Cerebellar cortex (tissue), 1 donor: ENCODE results near the gene RAB39B.
"Not testable (repeated sequence)": the region's sequence is repeated elsewhere in the genome, so short reads cannot be mapped to it uniquely, and the experiment has no call there.

Source experiments
- DNase-seq: peaks from one replicate; pipeline ENCODE4 v3.0.0-alpha.2; 2015; ENCODE audit warnings: low spot score

Gene RAB39B, protein sequence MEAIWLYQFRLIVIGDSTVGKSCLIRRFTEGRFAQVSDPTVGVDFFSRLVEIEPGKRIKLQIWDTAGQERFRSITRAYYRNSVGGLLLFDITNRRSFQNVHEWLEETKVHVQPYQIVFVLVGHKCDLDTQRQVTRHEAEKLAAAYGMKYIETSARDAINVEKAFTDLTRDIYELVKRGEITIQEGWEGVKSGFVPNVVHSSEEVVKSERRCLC

DNA sequence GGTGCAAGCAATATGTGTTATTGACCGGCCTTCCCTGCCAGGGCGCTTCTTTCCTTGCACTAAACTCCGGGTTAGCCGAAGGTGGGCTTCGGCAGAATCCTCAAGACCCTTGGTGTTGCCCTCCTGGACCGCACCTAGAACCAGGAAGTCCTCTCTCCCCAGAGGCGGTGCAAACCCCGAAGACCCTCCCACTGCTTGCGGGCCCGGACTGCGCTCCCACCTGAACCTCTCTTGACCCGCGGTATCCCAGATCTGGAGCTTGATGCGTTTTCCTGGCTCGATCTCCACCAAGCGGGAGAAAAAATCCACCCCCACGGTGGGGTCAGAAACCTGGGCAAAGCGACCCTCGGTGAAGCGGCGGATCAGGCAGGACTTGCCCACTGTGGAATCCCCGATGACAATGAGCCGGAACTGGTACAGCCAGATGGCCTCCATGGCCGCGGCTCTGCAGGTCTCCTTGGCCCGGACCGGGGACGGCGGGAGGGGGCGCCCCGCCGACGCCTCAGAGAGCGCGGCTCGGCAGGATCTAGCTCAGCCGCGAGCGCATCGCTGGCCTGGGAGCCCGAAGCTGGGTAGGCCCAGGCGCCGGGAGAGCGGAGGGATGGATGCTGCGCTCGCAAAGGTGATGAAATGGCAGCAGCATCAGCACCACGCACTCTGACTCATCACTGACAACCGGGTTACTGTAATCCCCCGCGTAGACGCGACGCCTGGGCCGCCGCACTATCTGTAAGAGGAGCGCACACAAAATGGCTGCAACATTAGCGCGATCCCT, at the start of gene RAB39B:
TSS of gene RAB39B (minus strand) at position 638 of the 775 bp plus-strand sequence. CDS start at position 435, 203 bp downstream.
- peak; percentile 80 for DNase-seq

DNA sequence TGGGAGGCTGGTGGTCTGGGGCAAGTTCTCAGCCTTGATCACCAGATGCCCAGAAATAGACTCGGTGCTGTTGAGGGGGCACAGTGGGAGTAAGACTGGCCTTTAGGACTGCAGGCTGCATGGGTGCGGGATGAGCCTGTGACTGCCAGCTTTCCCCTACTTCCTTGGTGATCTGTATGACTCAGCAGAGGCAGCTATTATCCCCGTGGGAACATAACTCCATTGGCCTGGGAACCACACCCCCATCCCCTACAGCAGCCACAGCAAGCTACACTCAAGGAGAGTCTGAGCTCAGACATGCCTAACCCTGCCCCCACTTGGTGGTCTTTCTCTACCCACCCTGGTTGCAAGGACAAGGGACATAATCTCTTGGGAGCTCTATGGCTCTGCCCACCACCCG, 49.5 kb upstream of the RAB39B start:
- no peak for DNase-seq

DNA sequence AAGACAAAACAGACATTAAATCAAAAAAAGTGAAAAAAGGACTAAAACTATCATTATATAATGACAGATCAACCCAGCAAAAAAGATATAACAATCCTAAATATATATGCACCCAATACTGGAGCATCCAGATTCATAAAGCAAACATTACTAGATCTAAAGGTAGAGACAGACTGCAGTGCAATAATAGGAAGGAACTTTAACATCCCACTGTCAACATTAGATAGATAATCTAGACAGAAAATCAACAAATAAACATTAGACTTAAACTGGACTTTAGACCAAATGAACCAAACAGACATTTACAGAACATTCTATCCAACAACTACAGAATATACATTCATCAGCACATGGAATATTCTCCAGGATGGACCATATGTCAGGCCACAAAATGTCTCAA, 29.5 kb upstream of the RAB39B start:
- DNase-seq = no peak

DNA sequence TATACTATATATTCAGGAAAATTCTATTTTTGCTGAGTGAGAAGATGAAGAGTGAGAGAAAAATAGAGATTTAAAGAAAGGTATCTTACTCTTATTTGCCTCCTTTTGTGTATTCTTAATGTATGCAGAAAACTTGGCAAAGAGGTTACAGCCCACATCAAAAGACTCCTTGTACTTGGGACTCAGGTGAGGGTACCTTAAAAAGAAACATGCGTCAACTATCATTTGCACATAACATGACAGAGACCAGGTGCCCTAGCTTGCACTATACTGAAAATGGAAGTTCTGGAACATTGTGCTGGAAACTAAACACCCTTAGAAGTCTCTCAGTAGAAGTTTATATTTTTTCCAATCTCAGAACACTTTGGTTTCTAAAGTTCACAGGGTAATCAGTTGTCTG, 15.6 kb upstream of the RAB39B start:
- DNase-seq = no peak

DNA sequence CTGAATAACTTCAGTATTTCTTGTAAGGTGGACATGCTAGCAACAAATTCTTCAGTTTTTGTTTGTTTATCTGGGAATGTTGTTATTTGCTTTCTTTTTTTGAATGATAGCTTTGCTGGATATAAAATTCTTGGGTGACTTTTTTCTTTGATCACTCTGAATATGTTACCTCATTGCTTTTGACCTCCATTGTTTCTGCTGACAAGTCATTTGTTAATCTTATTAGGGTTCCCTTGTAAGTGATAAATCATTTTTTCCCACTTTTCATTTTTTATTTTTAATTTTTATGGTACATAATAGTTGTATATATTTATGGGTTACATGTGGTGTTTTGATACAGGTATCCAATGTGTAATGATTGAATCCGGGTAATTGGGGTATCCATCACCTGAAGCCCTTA, 6.7 kb upstream of the RAB39B start:
- no peak for DNase-seq

DNA sequence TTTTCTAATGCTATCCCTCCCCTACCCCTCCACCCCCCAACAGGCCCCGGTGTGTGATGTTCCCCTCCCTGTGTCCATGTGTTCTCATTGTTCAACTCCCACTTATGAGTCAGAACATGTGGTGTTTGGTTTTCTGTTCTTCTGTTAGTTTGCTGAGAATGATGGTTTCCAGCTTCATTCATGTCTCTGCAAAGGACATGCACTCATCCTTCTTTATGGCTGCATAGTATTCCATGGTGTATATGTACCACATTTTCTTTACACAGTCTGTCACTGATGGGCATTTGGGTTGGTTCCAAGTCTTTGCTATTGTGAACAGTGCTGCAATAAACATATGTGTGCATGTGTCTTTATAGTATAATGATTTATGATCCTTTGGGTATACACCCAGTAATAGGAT, 3.7 kb upstream of the RAB39B start:
- not testable (repeated sequence) for DNase-seq

DNA sequence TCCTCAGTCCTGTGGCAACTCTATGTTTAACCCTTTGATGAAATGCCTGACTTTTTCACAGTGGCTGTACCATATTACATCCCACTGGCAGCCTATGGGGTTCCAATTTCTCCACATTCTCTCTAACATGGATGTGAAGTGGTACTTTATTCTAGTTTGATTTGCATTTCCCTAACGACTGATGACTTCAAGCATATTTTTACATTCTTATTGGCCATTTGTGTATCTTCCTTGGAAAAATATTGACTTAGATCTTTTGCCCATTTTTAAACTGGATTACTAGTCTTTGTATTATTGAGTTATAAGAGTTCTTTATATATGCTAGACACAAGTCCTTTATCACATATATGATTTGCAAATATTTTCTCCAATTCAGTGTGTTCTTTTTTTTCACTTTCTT, 2.1 kb upstream of the RAB39B start:
- no peak for DNase-seq

DNA sequence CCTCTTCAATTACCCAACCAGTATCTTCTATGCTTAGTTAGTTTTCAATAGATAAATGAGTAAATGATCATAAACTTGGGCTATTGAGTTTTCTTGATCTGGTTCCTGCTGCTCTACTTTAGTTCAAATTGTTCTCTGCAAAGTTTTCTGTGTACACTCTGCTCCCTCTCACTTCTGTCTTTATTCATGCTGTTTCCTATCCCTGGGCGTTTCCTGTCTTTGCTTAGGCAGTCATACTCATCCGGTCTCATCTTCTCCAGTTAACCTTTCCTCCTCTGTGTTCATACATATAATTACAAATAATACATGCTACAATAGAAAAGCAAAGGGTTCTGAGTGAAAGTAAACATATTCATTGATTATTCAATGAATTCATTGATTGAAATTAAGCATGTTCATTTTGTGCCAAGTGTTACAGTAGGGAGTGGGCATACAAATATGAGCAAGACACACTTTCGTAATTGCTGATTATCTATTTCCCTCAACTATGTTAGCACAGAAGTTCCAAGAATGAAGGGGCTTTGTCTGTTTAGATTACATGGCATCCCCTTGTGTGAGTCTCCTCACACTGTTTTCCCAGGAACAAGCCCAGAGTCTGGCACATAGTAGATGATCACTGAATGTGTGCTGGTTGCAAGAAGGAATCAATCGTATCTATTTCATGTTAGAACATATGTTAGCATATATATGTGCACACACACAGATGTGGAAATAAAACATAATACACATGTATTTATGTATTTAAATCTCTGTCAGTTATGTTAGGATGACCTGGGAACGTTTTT, 1.1 kb downstream of the RAB39B start:
- DNase-seq = peak; percentile 16

DNA sequence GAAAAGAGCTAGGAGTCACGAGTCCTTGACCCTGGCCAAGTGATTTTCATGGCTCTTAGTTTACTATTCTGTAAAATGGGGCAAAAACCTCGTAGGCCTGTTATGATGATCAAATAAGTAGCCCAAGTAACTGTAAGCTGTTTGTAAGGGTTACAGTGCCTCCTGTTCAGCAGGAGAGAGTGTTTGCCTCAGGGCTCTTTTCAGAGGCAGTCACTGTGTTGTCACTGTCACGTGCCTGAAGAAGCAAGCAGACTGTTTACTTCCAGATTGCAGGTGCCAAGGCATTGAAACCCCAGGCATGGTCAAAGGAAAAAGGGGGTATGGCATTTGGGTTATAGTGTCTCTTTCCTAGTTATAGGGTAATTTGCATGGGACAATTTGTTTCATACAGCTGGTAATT, 4.5 kb downstream of the RAB39B start:
- DNase-seq = no peak

DNA sequence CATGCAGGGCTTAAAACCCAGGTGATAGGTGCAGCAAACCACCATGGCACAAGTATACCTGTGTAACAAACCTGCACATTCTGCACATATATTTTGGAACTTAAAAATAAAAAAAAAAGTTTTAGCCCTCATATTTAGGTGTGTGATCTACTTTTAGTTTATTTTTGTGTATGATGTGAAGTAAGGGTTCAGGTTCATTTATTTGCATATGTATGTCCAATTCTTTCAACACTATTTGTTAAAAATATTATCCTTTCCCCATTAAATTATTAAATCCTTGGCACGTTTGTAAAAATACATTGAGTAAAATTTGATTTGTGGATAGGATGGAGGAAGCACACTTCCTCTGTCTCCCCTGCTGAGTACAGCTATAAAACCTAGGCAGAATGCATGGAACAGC, 12.9 kb downstream of the RAB39B start:
- DNase-seq = no peak

DNA sequence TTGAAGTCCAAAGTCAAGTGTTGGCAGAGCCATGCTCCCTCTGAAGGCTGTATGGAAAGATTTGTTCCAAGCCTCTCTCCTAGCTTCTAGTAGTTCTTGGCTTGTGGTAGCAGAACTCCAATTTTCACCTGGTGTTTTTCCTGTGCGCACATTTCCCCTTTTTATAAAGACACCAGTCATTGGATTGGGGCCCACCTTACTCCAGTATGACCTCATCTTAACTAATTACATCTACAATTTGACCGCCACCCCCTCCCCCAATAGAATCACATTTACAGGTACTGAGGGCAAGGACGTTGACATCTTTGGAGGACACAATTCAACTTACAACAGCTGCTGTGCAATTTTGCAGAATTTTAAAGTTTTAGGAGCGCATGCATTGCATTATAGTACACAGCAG, 16.8 kb downstream of the RAB39B start:
- DNase-seq = no peak

DNA sequence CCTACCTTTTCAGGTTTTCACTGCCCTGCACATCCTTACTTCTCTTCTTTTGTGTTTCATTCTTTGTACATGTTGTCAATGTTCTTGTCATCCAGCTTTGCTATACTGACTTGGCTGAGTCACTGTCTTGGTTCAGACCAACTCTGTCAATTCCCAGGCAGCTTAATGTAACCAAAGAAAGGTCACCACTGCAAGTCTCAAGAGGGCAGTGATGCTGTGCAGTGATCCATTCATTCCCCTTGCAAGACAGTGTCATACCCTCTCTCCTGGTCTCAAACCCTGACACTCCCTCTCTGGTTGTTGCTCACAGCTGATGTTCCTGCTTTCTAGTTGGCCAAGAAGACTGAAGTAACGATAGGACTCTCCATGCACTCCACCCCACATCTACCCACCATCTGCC, 17.5 kb downstream of the RAB39B start:
- DNase-seq = no peak

DNA sequence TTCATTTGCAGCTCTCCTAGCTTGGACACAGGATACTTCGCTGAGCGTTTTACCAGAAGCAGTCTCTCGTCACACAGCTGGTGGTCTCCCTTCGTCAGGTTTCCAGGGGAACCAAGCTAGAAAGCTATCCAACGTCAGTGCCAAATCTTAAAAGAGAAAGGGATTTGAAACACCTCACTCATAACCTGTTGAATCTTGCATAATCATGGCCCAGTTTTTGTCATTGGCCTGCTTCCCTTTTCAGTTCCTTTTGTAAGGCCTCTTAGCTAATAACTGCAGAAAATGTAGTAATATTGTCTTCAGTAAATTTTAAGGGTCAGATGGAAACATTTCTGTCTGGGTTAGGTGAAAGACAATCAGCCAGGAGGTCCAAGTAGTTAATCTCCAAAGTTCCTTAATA, 22.0 kb downstream of the RAB39B start:
- peak; percentile 2 for DNase-seq

DNA sequence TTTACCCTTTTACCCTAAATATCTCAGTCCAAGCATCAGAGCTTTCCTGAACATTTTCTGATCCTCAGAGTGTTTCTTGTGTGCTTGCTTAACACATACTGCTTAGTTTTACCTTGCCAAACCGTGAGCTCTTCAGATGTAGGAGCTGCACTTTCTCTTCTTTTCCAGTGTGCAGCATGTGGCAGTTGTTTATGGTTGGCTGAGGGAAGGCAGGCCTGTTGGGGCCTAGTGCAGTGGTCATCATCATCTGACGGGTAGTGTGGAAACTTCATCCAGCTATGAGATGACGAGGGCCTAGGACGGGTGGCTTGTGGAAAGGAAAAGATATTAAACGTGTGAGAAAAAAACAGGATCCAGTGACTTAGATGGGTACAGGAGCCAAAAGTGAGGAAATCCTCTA, 26.6 kb downstream of the RAB39B start:
- DNase-seq = no peak

DNA sequence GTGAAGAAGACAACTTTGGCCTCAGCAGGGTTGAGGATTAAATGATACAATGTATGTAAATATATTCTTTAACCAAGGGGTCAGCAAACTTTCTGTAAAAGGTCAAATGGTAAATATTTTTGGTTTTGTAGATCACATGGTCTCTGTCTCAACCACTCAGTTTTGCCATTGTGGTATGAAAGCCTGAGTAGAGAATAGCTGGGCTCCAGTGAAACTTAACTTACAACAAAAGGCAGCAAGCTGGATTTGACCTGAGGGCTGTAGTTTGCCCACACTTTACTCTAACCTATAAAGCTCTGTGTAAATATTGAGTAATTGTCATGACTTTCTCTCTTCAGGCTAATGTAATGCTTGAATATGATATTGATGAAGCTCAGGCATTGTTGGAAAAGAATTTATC, 28.4 kb downstream of the RAB39B start:
- no peak for DNase-seq

DNA sequence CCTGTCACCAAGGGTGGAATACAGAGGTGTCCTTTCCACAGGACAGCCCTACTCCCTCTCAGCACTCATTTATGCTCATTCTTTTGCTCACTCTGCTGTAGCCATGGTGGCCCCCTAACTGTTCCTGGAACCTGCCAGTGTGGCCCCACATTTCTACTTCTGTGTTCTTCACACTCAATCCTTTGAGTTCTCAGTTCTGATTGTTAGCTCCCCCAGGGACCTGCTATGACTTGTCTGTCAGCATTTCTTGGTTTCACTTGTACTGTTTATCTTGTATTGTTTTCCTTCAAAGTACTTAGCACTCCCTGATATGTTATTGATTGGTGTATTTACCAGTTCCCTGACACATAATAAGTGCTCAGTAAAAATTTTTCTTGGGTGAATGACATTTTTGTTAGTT, 33.1 kb downstream of the RAB39B start:
- no peak for DNase-seq

DNA sequence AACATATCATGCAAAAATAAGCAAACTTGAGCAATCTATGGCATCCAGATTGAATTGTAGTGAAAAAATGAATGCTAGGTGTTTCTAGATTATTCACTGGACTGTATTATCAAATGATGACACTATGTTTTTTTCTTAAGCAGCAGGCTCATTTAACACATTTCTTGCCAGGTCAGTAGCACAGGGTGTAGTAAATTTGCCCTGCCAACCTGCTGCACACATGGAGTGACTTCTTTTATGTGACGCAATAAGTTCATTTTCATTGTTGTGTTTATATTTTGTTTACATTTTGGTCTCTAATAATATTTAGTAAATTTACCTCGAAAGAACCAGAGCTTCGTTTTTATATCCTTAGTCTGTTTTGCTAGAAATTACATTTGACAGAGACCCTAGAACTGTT, 38.5 kb downstream of the RAB39B start:
- DNase-seq = no peak

DNA sequence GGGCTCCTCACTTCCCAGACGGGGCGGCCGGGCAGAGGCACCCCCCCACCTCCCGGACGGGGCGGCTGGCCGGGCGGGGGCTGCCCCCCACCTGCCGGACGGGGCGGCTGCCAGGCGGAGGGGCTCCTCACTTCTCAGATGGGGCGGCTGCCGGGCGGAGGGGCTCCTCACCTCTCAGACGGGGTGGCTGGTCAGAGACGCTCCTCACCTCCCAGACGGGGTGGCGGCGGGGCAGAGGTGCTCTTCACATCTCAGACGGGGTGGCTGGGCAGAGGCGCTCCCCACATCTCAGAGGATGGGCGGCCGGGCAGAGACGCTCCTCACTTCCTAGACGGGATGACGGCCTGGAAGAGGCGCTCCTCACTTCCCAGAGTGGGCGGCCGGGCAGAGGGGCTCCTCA, 40.5 kb downstream of the RAB39B start:
- DNase-seq = not testable (repeated sequence)

DNA sequence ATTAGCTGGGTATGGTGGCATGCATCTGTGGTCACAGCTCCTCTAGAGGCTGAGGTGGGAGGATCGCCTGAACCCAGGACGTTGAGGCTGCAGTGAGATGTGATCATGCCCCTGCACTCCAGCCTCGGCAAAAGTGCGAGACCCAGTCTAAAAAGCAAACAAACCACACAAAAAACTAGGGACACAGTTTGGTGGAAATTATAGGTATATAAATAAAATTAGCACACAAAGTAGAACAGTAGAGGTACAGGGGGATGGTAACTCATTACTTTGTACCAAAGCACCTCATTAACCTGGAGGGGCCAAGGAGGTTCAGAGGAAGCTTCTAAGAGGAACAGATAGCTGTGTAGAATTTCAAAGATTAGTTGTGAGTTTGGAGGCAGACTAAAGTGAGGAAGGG, 42.9 kb downstream of the RAB39B start:
- DNase-seq = no peak

DNA sequence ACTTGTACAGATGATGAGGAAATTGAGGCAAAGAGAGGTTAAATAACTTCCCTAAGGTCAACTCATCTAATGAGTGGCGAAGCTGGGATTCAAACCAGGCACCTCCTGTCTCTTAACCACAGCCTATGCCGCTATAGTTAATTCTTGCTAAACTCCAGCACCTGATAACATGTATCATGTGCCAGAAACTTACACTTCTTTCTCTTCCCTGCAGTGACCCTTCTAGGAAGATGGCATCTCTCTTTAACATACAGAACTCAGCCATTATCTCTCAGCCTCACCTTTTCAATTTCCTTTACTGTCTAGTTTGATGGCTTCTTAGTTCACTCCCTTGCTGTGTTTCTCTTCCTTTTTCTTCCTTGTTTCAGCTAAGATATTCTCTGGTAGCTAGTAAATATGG, 45.5 kb downstream of the RAB39B start:
- no peak for DNase-seq

DNA sequence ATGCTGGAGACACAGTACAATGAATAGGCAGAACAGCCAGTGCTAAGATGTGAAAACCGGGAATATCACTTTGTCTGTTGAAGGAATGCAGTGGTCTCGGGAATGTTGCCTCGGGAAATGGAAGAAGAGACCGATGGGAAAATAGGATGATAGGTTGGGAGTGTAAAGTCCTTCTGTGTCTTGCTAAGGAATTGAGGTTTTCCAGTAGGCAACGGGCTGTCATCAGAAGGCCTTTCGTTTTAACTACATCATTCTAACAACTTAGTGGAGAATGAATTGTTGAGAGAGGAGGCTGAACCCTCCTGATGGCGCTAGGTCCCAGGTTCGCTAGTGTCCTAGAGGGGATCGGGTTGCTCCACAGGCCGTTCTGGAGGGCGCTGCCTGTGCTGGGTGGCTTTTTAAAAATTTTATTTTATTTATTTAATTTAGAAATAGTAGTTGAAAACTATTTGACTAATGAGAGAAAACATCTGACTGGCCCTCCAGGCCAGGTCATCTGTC, 47.3 kb downstream of the RAB39B start:
- no peak for DNase-seq

DNA sequence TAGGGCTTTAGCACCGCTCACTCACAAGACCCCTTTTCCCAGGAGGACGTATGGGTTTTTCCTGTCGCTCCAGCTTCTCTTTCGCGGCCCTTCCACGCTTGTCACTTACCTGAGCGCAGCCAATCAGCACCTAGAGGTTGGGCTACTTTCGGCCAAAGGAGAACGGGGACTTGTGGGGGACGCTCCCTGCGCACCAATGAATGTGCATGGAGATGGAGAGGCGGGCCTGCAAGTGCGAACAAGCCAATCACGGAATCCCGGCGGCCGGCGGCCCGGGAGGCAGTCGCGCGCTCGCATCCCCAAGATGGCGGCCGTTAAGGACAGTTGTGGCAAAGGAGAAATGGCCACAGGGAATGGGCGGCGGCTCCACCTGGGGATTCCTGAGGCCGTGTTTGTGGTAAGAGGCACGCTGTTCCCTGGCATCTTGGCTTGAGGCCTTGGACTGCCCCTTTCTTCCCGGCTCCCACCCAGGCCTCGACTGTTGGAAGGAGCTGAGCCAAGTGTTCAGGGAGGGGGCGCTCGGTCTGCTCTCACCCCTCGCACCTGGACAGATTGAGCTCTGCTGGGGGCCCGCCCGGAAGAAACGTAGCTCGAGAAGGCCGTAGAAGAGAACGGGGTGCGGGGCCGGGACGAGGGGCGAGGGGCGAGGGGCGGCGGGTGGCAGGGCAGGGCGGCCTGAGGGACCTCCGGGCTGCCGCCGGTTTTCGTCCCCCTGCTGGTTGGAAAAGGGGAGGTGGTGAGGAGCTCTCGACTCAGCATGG, 47.9 kb downstream of the RAB39B start, which contains the start of gene VBP1:
TSS of gene VBP1 (plus strand) at position 282 of the 761 bp plus-strand sequence. CDS start at position 305, 23 bp downstream.
- peak; percentile 97 for DNase-seq
